Activated CD8-positive, alpha-beta memory T cell treated with anti-CD3 and anti-CD28 coated beads for 1 hour (primary cell): ENCODE results near the gene MYL12B.
"Not testable (repeated sequence)": the region's sequence is repeated elsewhere in the genome, so short reads cannot be mapped to it uniquely, and the experiment has no call there.

Source experiments
- DNase-seq, 2 donors: peaks; one replicate each; pipeline ENCODE4 v3.0.0-alpha.2; 2020; ENCODE audit warnings: low read depth in 1 of 2; ENCODE audit errors: extremely low read depth in 1 of 2

Gene MYL12B

GRCh38 chr18:3294435-3295080, 32.6 kb downstream of the MYL12B start:
- DNase-seq, result no peak

- DNase-seq, result peak; percentile 85 to 87
Measured at GRCh38 chr18:3297025-3297984, 35.4 kb downstream of the MYL12B start.

GRCh38 chr18:3304832-3305231, 42.9 kb downstream of the MYL12B start:
- DNase-seq, result no peak

- DNase-seq, result no peak
Measured at GRCh38 chr18:3305354-3305762, 43.4 kb downstream of the MYL12B start.

GRCh38 chr18:3305933-3306332, 44.0 kb downstream of the MYL12B start:
- no peak for DNase-seq

- DNase-seq, result no peak
Measured at GRCh38 chr18:3306391-3306790, 44.5 kb downstream of the MYL12B start.

GRCh38 chr18:3313685-3314084, 51.8 kb downstream of the MYL12B start:
- no peak for DNase-seq

- DNase-seq, result not testable (repeated sequence)
Measured at GRCh38 chr18:3315344-3315743, 53.4 kb downstream of the MYL12B start.

- DNase-seq, result no peak
Measured at GRCh38 chr18:3319399-3319798, 57.5 kb downstream of the MYL12B start.

- DNase-seq, result no peak
Measured at GRCh38 chr18:3319894-3320454, 58.0 kb downstream of the MYL12B start.

GRCh38 chr18:3321133-3321812, 59.3 kb downstream of the MYL12B start:
- DNase-seq, result no peak

GRCh38 chr18:3323900-3324299, 62.0 kb downstream of the MYL12B start:
- no peak for DNase-seq
